Right atrium auricular region (tissue), 2 donors: ENCODE results near the gene SURF1. TPM values are rescaled to one million over a fixed set of nuclear protein-coding genes. Genes with fewer than 3 reads are reported as not detected.
A peak's percentile ranks its signal among the peaks of the same experiment; 100 is the strongest.

ENCODE experiments used
- DNase-seq: peaks from one replicate; pipeline ENCODE4 v3.0.0-alpha.2; 2019; ENCODE audit warnings: low spot score
- H3K27ac ChIP-seq, 2 donors: fragments of 200-600 bp; sonication (generic); 1 replicate in 1 of 2; 2 replicates in 1 of 2; pipeline ENCODE4 v1.5.1; 2016 to 2019
- H3K27me3 ChIP-seq, 2 donors: fragments of 200-600 bp; sonication (generic); one replicate each; pipeline versions ENCODE4 v1.5.1 to v1.6.0; 2017 to 2019
- H3K36me3 ChIP-seq: fragments of 200-600 bp; sonication (generic); one replicate; pipeline ENCODE4 v1.5.1; 2016
- H3K4me1 ChIP-seq, 2 donors: fragments of 200-600 bp; sonication (generic); one replicate each; pipeline versions ENCODE4 v1.5.1 to v1.6.0; 2017 to 2019
- H3K4me3 ChIP-seq, 2 donors: fragments of 200-600 bp; sonication (generic); 1 replicate in 1 of 2; 2 replicates in 1 of 2; pipeline ENCODE4 v1.5.1; 2017 to 2019; ENCODE audit warnings: mild to moderate bottlenecking in 1 of 2, moderate library complexity in 1 of 2
- H3K9me3 ChIP-seq, 2 donors: fragments of 200-600 bp; sonication (generic); one replicate each; pipeline ENCODE4 v1.5.1; 2019
- CTCF ChIP-seq, 2 donors: fragments of 200-600 bp; sonication (generic); IDR thresholded peaks; one replicate each; pipeline ENCODE4 v1.5.1; 2019; ENCODE audit warnings: antibody characterized with exemption in 2 of 2
- total RNA-seq, 2 donors: library from RNA; depleted of rRNA; stranded (reverse); fragments of >200 nt; gene quantifications; one replicate each; pipeline ENCODE4 v1.1.0, GENCODE V29; 2016

The SURF1 gene
- total RNA-seq, 2 donors from 2014 or later = 41.5 to 58.6 TPM

GRCh38 chr9:133351526-133351907 is 4.8 kb downstream of the SURF1 start:
- no peak for DNase-seq
- Histone ChIP-seq H3K4me1 (peaks cover 0 to 35% of the 10 kb centered on the region in 2 donors), H3K9me3 (no peaks in the 10 kb centered on the region), H3K36me3 (peaks cover 44% of the 10 kb centered on the region), H3K27me3 (no peaks in the 10 kb centered on the region), H3K27ac (no peak overlapping the region), H3K4me3 (no peak overlapping the region)
- no peak for TF ChIP-seq CTCF (IDR thresholded peaks at IDR 0.05)

- no peak for TF ChIP-seq CTCF (IDR thresholded peaks at IDR 0.05)
- H3K36me3 ChIP-seq = peaks cover 45% of the 10 kb centered on the region
- no peaks in the 10 kb centered on the region for H3K27me3 ChIP-seq
- DNase-seq = no peak
- H3K9me3 ChIP-seq = no peaks in the 10 kb centered on the region
- H3K4me1 ChIP-seq = peaks cover 0 to 32% of the 10 kb centered on the region in 2 donors
- H3K4me3 ChIP-seq = no peak overlapping the region
- H3K27ac ChIP-seq = no peak overlapping the region
Observed at GRCh38 chr9:133349965-133350616, 6.2 kb downstream of the SURF1 start.

- Histone ChIP-seq H3K4me1 (peaks cover 0 to 29% of the 10 kb centered on the region in 2 donors), H3K27ac (peak overlapping the region; percentile 86 to 94), H3K4me3 (peak overlapping the region; percentile 92 to 97), H3K27me3 (no peaks in the 10 kb centered on the region), H3K36me3 (peaks cover 56% of the 10 kb centered on the region), H3K9me3 (no peaks in the 10 kb centered on the region)
- no peak for TF ChIP-seq CTCF (IDR thresholded peaks at IDR 0.05)
- DNase-seq = no peak
Observed at GRCh38 chr9:133348718-133349573, 7.3 kb downstream of the SURF1 start.

GRCh38 chr9:133347985-133348717 is 8.1 kb downstream of the SURF1 start, which contains the start of the genes MED22 and RPL7A:
MED22 (minus strand) TSS chr9:133348131; CDS start chr9:133346662, 1,469 bp downstream.
RPL7A (plus strand) TSS chr9:133348218; CDS start chr9:133348244, 26 bp downstream.
- peak; percentile 97 for DNase-seq
- Histone ChIP-seq H3K4me3 (peak within 1 kb of the TSS; percentile 92 to 97), H3K36me3 (peaks cover 62% of the 10 kb centered on the region)

More at GRCh38 chr9:133347985-133348717, 8.1 kb downstream of the SURF1 start, which contains the start of the genes MED22 and RPL7A:
- H3K27me3 ChIP-seq = no peaks in the 10 kb centered on the region
- peak within 1 kb of the TSS; percentile 86 to 94 for H3K27ac ChIP-seq
- no peaks in the 10 kb centered on the region for H3K9me3 ChIP-seq
- TF ChIP-seq CTCF (IDR thresholded peaks at IDR 0.05) = no peak
- H3K4me1 ChIP-seq = peaks cover 0 to 29% of the 10 kb centered on the region in 2 donors
